NCI-H446 (cell line): ENCODE measurements around the gene DNM3.
"Not testable (repeated sequence)": the region's sequence is repeated elsewhere in the genome, so short reads cannot be mapped to it uniquely, and the experiment has no call there.

ENCODE experiments used
- DNase-seq, 2 experiments: peaks; one replicate each; lab custom pipeline; 2025; lab: John Stamatoyannopoulos, UW

The DNM3 gene

DNA sequence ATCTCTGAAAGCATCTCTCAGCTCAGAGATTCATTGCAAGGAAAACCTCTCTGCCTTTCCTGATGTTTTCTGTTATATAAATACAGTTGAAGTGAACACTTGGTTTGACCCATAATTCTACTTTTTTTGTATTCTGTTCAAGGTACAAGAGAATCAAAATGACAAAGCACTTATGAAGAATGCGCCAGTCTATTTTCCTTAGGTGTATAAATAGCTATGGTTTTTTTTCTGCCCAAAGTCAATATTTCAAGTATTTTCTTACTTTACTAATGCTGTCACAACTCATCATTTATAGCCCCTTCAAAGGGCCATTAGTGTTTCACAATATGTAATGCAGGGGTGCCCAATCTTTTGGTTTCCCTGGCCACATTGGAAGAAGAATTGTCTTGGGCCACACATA lies 436.7 kb downstream of the DNM3 start:
- DNase-seq, result no peak

DNA sequence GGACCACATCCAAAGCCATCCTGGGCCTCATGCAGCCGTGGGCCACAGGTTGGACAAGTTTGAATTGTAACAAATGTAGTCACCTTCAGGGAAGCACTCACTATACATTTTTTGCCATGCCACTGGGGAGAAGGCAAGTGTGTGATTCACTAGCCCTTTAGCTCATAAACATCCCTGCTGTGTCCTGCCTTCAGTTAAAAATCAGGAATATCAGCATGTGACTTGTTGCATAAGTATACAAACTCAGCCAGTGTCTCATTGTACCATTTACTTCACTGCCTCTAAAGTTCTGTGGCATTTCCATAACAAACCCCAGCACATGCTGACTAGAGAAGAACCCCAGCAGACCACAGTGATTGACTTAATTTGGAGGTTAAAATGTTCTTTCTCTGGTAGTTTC lies 437.2 kb downstream of the DNM3 start:
- DNase-seq, result no peak

DNA sequence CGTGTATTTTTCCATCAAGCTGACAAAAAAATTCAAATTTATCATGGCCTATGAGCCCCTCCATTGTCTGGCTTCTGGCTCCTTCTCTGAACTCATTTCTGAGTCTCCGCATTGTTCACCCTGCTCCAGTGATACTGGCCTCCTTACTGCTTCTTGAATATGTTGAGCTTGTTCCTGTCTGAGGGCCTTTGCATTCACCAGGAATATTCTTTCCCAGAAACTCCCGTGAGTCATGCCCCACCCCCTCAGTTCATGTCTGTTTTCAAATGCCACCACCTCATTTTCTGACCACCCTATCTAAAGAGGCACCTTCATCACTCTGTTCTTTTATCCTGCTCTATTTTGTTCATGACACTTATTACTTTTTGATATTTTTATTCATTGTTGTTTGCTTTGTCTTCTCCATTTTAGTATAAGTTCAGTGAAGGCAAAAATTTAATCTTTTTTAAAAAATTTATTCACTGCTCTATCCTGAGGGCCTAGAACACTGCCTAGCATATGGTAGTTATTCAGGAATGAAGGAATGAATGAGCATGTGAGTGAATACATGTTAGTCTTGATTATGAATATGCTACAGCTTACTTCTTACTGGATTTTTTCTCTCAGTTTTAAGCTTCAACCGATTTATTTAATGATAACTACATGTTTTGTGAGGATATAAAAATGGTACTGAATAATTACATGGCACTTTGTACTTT lies 438.8 kb downstream of the DNM3 start:
- DNase-seq, result no peak

DNA sequence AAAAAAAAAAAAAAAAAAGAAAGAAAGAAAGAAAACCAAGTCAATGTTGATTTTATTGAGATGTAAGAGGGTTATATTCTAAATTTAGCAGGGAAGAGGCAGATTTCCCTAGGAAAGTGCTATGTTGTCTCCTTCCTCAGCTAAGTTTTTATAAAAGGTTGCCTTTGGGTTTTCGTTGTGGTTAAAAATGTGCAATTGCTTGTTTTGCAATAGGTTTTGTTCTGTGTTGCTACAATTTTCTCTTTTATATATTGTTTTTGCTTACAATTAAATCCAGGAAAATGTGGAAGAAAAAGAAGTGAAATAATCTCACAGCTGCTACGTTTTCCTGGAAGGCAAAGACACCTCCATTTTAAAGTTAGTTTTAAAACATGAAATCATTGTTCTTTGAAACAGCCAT lies 442.5 kb downstream of the DNM3 start:
- no peak for DNase-seq

DNA sequence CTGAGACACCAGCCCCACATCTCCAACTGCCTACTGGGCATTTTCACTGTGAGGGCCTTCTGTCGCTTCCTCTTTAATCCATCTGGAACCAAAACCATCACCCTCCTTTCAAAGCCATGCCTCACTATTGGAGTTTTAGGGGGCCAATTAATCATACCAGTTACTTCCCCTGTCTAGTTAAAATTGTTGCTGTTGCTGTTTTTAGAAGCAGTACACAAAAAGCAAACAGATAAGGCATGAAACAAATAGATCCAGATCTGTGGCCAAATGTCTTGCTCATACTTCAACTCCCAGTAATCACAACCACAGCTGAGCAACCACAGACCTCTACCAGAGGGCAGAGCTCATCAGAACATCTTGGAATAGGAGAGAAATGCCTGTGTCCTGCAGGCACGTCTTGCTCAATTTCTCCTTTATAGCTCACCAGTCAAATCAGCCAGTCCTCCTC lies 445.4 kb downstream of the DNM3 start:
- DNase-seq, result peak; percentile 37 to 68

DNA sequence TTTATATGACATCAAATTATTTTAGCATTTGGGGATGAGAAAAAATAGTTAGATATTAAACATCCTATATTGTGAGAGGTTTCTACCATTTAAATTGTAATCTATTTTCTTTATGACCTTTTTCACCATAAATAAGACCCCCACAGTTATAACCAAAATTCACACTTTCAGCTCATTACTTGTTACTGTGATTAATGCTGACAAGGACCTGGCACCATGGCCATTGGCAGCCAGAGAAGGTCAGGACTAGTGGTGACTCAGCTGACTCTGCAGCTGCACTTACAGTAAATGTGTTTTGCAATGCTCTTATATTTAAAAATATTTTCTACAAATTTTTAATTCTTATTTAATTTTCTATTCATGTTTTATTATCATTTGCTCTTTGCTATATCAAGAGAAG lies 445.9 kb downstream of the DNM3 start:
- DNase-seq, result peak; percentile 18 to 63

DNA sequence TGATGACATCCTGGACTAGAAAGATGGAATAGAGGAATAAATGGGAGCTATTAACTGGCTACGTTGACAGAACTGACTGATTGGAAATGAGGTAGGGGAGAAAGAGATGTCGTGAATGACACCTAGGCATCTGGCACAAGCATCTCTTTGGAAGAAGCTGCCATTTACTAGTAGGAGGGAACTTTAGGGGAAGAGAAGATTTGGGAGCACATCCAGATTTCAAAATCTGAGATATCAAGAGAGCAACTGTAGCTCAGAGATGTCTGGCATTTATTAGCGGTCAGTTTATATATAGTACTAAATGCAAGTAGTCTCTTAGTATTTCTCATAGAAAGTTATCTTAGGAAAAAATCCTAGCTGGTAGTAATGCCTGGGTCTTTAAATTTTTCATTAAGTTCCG lies 447.3 kb downstream of the DNM3 start:
- no peak for DNase-seq

DNA sequence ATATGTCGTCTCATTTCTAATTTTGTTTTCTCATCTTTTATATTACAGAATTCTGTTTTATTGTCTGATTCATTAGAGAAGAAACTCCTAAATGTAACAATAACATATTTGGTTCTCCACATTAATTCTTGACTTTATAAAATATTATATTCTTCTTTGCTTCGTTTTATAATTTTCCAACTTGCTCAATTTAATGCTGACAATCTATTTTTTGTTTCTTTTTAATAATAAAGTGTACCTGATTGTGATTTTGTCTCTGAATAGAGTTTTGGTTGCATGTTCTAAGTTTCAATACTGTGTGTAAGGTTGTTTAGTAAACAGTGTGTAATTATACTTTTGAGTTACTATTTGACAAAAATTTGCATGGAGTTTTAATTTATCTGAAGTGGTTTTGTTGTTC lies 448.1 kb downstream of the DNM3 start:
- DNase-seq, result no peak

DNA sequence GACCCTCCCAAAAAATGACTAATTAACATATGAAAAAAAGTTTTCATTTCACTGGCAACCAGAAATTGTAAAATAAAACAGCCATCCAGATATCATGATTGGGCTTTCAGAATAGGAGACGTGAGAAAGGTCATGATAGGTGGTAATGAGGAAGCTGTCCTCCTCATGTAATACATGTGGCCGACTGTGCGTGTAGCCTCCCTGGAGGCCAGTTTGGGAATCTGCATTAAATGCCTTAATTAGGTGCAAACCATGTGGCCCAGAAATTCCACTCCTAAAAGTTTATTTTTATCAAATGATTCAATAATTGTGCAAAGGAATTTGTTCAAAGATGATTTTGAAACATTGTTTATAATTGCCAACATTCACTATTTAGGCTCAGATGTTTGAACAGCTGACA lies 451.5 kb downstream of the DNM3 start:
- DNase-seq, result no peak

DNA sequence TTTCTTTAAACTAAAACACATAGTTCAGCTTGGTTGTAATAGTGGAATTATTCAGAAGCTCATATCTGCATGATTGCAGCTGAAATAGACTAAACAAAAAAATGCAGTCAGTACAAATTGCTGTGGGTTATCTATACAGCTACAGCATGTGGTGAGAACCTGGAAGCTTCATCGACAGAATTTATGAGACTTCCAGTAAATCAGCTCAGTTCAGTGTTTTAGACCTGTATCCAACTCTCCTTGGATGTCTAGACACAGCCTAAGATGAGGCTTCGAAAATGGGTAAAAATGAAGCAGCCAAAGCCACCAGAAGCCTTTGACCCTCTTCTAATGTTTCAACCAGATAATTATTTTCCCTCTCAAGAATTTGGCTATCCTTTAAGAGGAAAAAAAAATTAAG lies 452.1 kb downstream of the DNM3 start:
- no peak for DNase-seq

DNA sequence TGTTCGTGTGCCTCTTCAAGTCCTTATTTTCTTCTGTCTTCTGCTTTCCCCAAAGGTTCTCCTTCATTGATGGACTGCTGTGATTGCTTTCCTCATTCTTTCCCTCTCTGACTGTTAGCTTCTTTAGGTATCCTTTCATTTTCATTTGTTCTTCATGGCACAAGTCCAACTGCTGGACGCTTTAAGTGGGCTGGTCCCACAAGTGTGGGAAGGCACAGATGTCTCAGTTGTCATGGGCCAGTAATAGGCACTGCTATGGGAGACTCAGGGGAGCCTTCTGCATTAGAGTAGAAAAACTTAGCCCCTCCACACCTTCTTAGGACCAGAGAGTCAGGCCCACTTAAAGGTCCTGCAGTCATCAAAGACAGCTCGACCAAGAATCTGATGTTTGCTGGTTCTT lies 456.8 kb downstream of the DNM3 start:
- DNase-seq, result peak in 1 of 2 experiments; percentile 49

DNA sequence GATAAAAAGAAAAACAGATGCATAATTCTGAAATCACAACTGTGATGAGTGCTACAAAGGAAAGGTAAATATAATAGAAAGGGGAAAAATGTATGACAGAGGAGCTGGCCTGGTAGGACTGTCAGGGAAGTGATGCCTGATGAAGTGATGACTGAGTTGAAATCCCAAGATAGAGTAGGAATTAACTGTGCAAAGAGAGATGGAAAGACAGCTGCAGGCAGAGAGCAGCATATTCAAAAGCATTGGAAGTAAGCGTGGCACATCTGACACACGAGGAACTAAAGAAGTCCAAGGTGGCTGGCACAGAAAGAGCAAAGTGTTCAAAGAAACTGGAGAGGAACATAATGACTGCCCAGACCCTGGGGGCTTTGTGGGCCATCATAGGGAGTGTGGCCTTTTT lies 457.6 kb downstream of the DNM3 start:
- DNase-seq, result no peak

DNA sequence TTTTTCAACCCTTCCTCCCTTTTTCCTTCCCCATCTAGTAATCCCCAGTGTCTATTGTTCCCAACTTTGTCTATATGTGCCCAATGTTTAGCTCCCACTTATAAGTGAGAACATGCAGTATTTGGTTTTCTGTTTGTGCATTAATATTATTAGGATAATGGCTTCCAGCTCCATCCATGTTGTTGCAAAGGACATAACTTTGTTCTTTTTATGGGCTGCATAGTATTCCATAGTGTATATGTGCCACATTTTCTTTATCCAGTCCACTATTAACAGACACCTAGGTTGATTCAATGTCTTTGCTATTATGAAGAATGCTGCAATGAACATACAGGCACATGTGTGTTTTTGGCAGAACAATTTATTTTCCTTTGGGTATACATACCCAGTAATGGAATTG lies 458.2 kb downstream of the DNM3 start:
- no peak for DNase-seq

DNA sequence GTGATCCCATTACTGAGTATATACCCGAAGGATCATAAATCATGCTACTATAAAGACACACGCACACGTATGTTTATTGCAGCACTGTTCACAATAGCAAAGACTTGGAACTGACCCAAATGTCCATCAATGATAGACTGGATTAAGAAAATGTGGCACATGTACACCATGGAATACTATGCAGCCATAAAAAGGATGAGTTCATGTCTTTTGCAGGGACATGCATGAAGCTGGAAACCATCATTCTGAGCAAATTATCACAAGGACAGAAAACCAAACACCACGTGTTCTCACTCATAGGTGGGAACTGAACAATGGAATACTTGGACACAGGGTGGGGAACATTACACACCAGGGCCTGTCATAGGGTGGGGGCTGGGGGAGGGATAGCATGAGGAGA lies 466.2 kb downstream of the DNM3 start:
- not testable (repeated sequence) for DNase-seq

DNA sequence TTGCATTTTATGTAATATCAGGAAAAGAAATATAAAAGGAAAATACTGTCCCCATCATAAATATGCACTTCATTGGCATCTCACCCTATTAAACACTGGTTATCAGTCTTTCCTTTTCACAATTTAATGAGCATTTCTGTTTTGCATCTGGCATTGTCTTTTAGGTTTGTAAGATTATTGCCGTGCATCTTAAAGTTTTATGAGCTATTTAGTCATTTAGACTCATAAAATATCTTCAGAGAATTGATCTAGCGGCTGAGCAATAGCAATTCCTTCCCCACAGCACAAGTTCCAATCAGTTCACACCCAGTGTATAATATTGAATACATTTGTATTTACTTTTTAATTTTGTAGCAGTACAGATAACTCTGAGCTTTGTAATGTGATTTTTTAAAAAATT lies 466.8 kb downstream of the DNM3 start:
- no peak for DNase-seq

DNA sequence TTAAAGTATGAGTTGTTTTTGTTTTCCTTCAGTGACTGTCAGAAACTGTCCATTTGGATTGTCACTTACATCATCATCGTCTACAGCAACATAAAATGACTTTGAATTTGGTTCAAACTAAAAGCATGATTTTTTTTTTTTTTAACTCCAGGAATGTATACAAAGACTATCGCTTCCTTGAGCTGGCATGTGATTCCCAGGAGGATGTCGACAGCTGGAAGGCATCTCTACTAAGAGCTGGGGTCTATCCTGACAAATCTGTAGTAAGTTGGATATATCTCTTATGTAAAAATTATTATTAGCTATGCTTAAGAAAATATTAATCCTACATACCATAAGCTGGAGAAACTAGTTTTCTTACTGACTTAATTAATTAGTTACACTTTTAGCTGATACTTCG lies 467.3 kb downstream of the DNM3 start:
- DNase-seq, result no peak

DNA sequence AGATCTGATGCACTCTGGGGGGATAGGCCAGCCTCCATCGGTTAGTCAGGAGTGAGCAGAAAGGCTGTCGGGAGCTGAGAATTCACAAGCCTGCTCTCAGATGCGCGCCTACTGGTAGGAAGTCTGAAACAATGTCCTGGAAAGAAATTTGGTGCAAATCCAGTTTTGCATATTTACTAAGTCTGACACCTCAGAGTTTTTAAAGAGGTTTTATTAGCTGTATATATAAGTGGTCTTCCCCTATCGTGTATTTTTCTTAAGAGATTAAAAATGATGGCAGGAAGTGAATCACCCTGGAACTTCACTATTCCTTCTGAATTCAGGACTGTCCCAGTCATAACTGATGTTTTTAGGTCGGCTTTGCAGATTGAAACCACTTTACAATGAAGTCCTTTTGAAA lies 479.4 kb downstream of the DNM3 start:
- no peak for DNase-seq

DNA sequence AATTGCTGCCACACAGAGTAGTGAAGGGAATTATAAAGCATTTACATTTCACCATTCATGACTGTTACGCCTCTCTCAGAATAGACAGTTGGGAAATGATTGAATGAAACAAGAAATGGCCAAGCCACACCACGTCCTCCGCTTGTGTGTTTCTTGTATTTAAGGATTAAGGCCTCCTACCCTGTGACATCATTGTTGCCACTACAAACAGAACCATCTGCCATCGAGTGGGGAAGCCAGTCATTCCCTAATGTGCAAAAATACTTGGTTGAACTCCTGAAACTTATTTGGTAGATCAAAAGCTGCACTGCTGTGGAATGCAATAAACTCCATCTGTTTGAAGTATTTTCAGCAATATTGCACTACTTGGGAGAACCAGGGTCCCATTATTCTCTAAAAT lies 480.2 kb downstream of the DNM3 start:
- DNase-seq, result peak; percentile 85 to 92

DNA sequence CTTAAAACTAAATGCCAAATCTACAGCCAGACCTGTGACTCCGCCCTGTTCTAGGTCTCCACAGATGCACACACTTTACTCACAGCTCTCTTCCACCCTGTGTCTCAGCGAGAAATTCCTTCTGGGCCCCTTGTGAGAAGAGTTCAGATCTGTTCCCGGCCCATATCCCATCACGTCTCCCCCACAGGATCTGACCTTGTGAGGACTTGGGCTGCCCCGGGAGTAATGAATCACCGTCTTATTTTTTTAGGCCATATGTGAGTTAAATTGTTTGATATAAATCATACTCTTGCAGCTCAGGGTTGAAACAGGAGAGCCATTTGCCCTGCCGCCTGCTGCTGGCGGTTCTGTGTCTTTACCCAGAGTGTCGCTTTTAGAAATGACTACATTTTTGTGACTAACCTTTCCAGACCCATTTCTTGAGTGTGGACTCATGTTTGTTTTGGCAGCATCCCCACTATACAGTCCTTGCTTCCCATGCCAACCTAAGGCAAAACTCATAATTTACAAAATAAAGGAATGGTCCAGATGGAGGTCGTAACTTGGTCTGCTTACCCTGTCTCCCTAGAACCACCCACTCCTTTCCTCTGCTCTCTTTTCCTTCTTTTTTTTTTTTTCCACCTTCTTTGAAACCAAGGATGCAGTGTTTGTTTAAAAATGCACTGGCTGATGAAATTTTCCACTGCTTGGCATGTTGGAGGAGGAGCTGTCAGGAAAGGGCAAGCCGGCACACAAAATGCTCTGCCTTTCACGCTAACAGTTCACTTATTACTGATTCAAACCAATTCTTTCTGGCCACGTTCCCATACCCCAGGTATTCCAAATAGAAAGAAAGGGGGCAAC lies 481.1 kb downstream of the DNM3 start:
- DNase-seq, result peak; percentile 94 to 96

DNA sequence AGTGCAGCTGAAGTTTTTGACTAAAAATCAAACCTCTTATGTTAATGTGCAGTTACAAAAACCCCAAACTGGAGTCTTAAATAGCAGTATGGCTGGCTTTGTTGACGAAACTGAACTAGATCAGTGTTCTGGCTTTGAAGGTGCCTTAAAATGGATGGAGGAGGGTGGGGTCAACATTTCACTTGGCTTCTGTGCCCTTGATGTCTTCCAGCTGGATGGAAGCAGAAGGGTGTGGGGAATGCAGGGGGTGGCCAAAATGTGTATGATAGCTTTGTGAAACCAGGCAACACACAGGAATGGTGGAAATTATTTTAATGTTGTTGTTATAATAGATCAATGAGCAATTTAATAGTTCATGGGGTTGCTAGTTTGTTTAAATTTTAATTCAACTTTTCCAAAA lies 482.4 kb downstream of the DNM3 start:
- DNase-seq, result peak; percentile 30 to 72

DNA sequence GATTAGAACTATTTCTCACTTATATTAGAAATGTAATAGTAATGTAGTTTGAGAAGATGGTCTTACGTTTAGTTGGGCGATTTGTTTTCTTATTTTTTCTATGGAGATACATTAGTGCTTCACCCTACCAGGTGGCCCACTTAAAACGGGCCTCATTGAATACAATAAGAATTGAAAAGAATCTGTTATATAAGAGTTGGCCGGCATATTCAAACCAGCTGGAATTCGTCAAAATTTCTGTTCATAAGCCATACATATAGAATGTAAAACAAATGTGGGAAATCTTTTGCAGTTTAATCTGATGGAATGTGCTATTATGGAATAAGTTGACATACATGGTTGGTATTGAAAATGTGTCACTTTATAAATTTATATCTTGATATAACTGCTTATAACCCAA lies 482.8 kb downstream of the DNM3 start:
- peak in 1 of 2 experiments; percentile 23 for DNase-seq

DNA sequence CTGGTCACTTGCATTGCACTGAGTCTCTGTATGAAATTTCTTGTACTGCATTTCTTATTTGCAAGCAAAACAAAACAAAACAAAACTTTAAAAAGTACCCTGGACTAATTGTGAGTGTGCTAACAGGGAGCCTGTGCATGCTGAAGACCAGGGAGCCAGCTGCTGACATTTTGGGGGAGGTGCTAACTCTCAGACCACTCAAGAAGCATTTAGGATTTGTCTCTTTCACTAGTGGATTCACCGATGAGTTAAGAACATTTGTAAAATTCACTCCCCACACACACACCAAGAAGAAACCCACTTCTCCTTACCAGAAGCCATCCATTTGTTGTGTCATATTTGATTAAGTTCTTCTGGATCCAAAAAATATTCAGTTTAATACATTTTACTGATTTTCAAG lies 483.5 kb downstream of the DNM3 start:
- DNase-seq, result no peak

DNA sequence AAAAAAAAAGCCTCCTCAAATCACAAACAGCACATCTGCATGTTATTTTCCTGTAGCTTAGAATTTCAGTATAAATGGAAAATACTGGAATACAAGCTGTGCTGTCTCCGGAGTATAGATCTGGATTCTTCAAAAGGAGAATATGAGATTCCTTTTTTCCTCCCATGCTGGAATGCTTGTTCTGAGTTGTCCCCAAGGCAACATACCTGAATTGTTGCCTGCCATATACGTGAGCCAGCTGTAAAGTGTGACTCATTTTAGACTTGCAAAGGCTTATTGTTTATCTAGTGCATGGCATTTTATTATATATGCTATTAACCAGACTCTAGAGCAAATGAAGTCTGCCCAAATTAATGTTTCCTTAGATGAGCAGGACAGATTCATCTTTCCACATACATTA lies 484.2 kb downstream of the DNM3 start:
- DNase-seq, result no peak

DNA sequence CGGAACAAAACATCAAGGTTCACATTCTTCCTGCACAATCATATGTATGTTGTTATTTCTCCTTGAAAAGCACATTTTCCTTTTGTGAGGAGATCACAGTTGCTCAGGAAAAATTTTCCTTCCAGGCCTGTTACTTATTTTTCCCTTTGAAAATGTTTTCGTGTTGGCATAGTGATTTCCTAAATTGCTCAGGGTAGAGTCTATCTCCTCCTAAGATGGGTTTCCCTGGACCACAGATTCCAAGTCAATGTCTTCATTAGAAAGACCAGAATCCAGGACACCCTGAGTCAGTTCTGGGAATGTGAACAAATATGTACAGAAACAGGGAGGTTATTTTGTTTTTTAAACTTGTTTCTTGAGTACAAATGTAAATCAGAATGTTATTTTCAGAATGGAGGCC lies 484.8 kb downstream of the DNM3 start:
- no peak for DNase-seq
